Measurements from ENCODE around the gene SCN7A. TPM values are rescaled to one million over a fixed set of nuclear protein-coding genes. Genes with fewer than 3 reads are reported as not detected.

Gene SCN7A
- total and polyA plus RNA-seq, 2 of the 4 experiments (the other 2 are of a cell fraction), result 0.39 to 0.90 TPM

GRCh38 chr2:166485558-166486178 is 8.4 kb downstream of the SCN7A start:
- POLR2A ChIA-PET (ENCODE audit: unreplicated experiment), result no interaction called here
- Histone ChIP-seq H3K27me3 (ENCODE audit: control insufficient read depth, insufficient read depth, low read length) (no peaks in the 10 kb centered on the region; the same call in 1 of the 2 replicates), H3K9me3 (ENCODE audit: control insufficient read depth, insufficient read depth, low read length) (no peaks in the 10 kb centered on the region), H3K14ac (replicated peaks; ENCODE audit: low read depth, low read length) (no peak overlapping the region), H2BK15ac (ENCODE audit: low read depth, low read length) (no peak overlapping the region), H3K36me3 (ENCODE audit: control insufficient read depth, insufficient read depth, low read length) (no peaks in the 10 kb centered on the region; the same call in 1 of the 2 replicates), H2AFZ (replicated peaks; ENCODE audit: low read length, poor library complexity) (no peak overlapping the region), H4K5ac (ENCODE audit: low read depth, low read length) (no peak overlapping the region), H3K79me1 (ENCODE audit: low read depth in 1 of 2, low read length in 2 of 2) (no peaks in the 10 kb centered on the region), H3K4me3 (ENCODE audit: insufficient read depth, low read depth, low read length) (no peak overlapping the region), H2BK120ac (ENCODE audit: low read depth, low read length) (no peak overlapping the region), H3K4me2 (ENCODE audit: low read depth, low read length) (no peak overlapping the region), H2AK5ac (ENCODE audit: low read depth, low read length) (no peak overlapping the region), H3K9me1 (ENCODE audit: insufficient read depth, low read length) (no peaks in the 10 kb centered on the region), H2BK5ac (ENCODE audit: low read depth, low read length, poor library complexity, severe bottlenecking) (no peak overlapping the region), H3K9ac (ENCODE audit: low read depth, low read length) (no peak overlapping the region), H3K56ac (ENCODE audit: extremely low read depth, insufficient read depth, low read length) (no peak overlapping the region), H3K4ac (ENCODE audit: low read depth, low read length) (no peak overlapping the region), H3K27ac (ENCODE audit: insufficient read depth, low read length) (no peak overlapping the region), H3K23ac (ENCODE audit: low read depth, low read length) (no peak overlapping the region), H2BK20ac (ENCODE audit: low read depth, low read length) (no peak overlapping the region), H3K18ac (ENCODE audit: low read depth, low read length) (no peak overlapping the region), H4K91ac (ENCODE audit: insufficient read depth, low read depth, low read length) (no peak overlapping the region), H2AK9ac (replicated peaks; ENCODE audit: low read depth, low read length, poor library complexity) (no peak overlapping the region), H3K4me1 (ENCODE audit: control insufficient read depth, insufficient read depth, low read length) (no peaks in the 10 kb centered on the region), H4K20me1 (ENCODE audit: insufficient read depth, low read length) (no peaks in the 10 kb centered on the region), H4K8ac (ENCODE audit: low read depth in 2 of 2, low read length in 2 of 2) (no peak overlapping the region)
- WGBS, 2 experiments (ENCODE audit: extremely low coverage in 2 of 2, insufficient read length in 1 of 2), result no CpG with 5 or more reads among the region's 5 CpGs
- in situ Hi-C loops (cut with MboI; ENCODE audit: low sequenced_read_pairs) (no loop called here), intact Hi-C loops (cut with micrococcal nuclease) (no loop called here), dilution Hi-C loops (cut with HindIII; ENCODE audit: low sequenced_read_pairs, unreplicated experiment) (no loop called here)
- ATAC-seq (ENCODE audit: low read depth) (no peak), DNase-seq (no peak)
- TF ChIP-seq POLR2A (IDR thresholded peaks at IDR 0.05; ENCODE audit: low read depth, low read length) (no peak), RAD21 (IDR thresholded peaks at IDR 0.05; ENCODE audit: low read length) (no peak), CHD1 (IDR thresholded peaks at IDR 0.05; ENCODE audit: low read depth, low read length) (no peak)
- CTCF ChIA-PET, result interaction anchor here (1.4 kb wide), 1 partner anchor 14 kb away, joined by 3 read pairs; no protein-coding TSS in a partner anchor
- BruUV-seq (replicated peaks), result no TSS peak
